Sigmoid colon (tissue), 4 donors: ENCODE results near the gene UBA6.

Source experiments
- EP300 ChIP-seq, 4 donors: sonication (generic); formaldehyde crosslinking; IDR thresholded peaks; one replicate each; pipeline ENCODE4 v1.6.1; 2017; ENCODE audit warnings: antibody characterized with exemption in 4 of 4
- POLR2A ChIP-seq, 2 donors: fragments of 450-650 bp; IDR thresholded peaks; one replicate each; pipeline ENCODE4 v1.6.1; 2016; ENCODE audit warnings: antibody characterized with exemption in 2 of 2, mild to moderate bottlenecking in 2 of 2, moderate library complexity in 2 of 2
- TF ChIP-seq, protein P1 (sequence below), 4 experiments: fragments of 450-650 bp in 3 of 4; fragments of 200-600 bp in 1 of 4; IDR thresholded peaks; one replicate each; pipeline ENCODE4 v1.5.1; 2016 to 2019; ENCODE audit warnings: antibody characterized with exemption in 4 of 4, mild to moderate bottlenecking in 3 of 4, moderate library complexity in 2 of 4

DNA sequence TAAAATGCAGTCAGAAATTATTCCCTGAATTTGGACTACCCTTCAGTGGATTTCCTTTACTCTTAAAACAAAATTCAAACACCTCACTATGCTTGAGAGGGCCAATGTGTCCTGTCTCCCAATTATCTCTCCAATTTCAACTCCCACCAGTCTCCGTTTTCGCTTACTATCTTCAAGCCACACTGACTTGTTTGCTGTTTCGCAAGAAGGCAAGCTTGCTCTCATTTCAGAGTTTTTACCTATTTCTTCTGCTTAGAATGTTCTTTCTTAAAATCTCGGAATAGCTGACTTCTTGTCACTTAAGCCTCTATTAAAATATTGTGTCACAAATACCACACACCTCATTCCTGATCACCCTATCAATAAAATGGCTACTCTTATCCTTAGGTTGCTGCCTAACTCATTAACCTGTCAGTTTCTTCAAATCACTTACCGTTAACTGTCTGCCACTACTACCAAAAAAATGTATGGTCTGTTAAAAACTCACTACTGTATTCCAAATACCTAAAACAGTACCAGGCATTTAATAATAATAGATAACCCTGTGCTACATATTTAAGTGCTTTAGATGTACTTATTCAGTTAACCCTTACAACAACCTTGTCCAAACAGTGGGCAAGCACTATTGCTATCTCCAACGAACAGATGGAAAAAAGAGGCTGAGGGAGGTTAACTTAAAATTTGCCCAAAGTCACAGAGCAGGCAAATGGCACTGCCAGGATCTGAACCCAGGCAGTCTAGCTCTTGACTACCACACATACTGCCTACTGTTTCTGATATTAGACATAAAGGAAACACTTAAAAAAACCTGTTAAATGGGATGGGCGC lies 2.9 kb downstream of the UBA6 start:
- TF ChIP-seq, protein P1, sequence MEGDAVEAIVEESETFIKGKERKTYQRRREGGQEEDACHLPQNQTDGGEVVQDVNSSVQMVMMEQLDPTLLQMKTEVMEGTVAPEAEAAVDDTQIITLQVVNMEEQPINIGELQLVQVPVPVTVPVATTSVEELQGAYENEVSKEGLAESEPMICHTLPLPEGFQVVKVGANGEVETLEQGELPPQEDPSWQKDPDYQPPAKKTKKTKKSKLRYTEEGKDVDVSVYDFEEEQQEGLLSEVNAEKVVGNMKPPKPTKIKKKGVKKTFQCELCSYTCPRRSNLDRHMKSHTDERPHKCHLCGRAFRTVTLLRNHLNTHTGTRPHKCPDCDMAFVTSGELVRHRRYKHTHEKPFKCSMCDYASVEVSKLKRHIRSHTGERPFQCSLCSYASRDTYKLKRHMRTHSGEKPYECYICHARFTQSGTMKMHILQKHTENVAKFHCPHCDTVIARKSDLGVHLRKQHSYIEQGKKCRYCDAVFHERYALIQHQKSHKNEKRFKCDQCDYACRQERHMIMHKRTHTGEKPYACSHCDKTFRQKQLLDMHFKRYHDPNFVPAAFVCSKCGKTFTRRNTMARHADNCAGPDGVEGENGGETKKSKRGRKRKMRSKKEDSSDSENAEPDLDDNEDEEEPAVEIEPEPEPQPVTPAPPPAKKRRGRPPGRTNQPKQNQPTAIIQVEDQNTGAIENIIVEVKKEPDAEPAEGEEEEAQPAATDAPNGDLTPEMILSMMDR (IDR thresholded peaks at IDR 0.05) = no peak
- TF ChIP-seq POLR2A (IDR thresholded peaks at IDR 0.05) = no peak
- no peak for TF ChIP-seq EP300 (IDR thresholded peaks at IDR 0.05)
